HepG2 (cell line): ENCODE results near the gene IRGQ. TPM values are rescaled to one million over a fixed set of nuclear protein-coding genes. Genes with fewer than 3 reads are reported as not detected.

Experiments
- AGO2 ChIP-seq: fragments of 200-400 bp; formaldehyde crosslinking; optimal IDR thresholded peaks from 2 replicates; pipeline ENCODE3; 2017; ENCODE audit warnings: mild to moderate bottlenecking, low read depth, low read length, moderate library complexity
- CREM ChIP-seq, 2 experiments: sonication (generic) in 1 of 2; formaldehyde crosslinking in 1 of 2; IDR thresholded peaks; 2 replicates each; pipeline versions ENCODE4 v1.4.0 to v1.6.1; 2016 to 2020; ENCODE audit warnings: antibody characterized with exemption in 1 of 2, mild to moderate bottlenecking in 1 of 2, missing genetic modification reagents in 1 of 2
- EED ChIP-seq: sonication (generic); formaldehyde crosslinking; IDR thresholded peaks from 2 replicates; pipeline ENCODE4 v1.5.0; 2020; ENCODE audit warnings: mild to moderate bottlenecking, missing genetic modification reagents
- HNF4G ChIP-seq, 2 experiments: sonication (generic) in 1 of 2; formaldehyde crosslinking in 1 of 2; IDR thresholded peaks; 2 replicates each; pipeline versions ENCODE4 v1.4.0 to v1.6.1; 2011 to 2020; ENCODE audit warnings: borderline replicate concordance in 2 of 2, low read depth in 2 of 2, mild to moderate bottlenecking in 2 of 2, low read length in 1 of 2, missing genetic modification reagents in 1 of 2, moderate library complexity in 1 of 2
- HNRNPK ChIP-seq: fragments of 200-400 bp; formaldehyde crosslinking; IDR thresholded peaks from 2 replicates; pipeline ENCODE4 v1.6.1; 2018; ENCODE audit warnings: low read length, low read depth, moderate library complexity, mild to moderate bottlenecking; ENCODE audit not compliant: poor library complexity, severe bottlenecking
- HNRNPL ChIP-seq: fragments of 200-400 bp; formaldehyde crosslinking; IDR thresholded peaks from 2 replicates; pipeline ENCODE4 v1.6.1; 2017; ENCODE audit warnings: mild to moderate bottlenecking, low read depth, low read length
- HNRNPLL ChIP-seq: fragments of 200-400 bp; formaldehyde crosslinking; IDR thresholded peaks from 2 replicates; pipeline ENCODE4 v1.6.1; 2017; ENCODE audit warnings: mild to moderate bottlenecking, low read depth, low read length; ENCODE audit not compliant: poor library complexity, severe bottlenecking
- MAZ ChIP-seq, 2 experiments: sonication (generic) in 1 of 2; formaldehyde crosslinking in 1 of 2; IDR thresholded peaks; 2 replicates each; pipeline versions ENCODE4 v1.5.0 to v1.6.1; 2012 to 2020; ENCODE audit warnings: low read depth in 2 of 2, mild to moderate bottlenecking in 2 of 2, borderline replicate concordance in 1 of 2, improper control_type of control experiment in 1 of 2, low read length in 1 of 2, missing genetic modification reagents in 1 of 2, moderate library complexity in 1 of 2
- PRPF4 ChIP-seq: fragments of 200-400 bp; formaldehyde crosslinking; IDR thresholded peaks from 2 replicates; pipeline ENCODE4 v1.6.1; 2016; ENCODE audit warnings: low read length, low read depth; ENCODE audit not compliant: poor library complexity, severe bottlenecking
- SMC3 ChIP-seq: IDR thresholded peaks from 2 replicates; pipeline ENCODE4 v1.6.1; 2011; ENCODE audit warnings: low read length, improper control_type of control experiment
- ZFP1 ChIP-seq: IDR thresholded peaks from 2 replicates; pipeline ENCODE4 v1.6.1; 2016
- ZNF235 ChIP-seq: sonication (generic); formaldehyde crosslinking; IDR thresholded peaks from 2 replicates; pipeline ENCODE4 v1.8.1; 2023; ENCODE audit warnings: mild to moderate bottlenecking, missing genetic modification reagents, borderline replicate concordance
- ZNF263 ChIP-seq: sonication (generic); formaldehyde crosslinking; IDR thresholded peaks from 2 replicates; pipeline ENCODE4 v1.4.0; 2020; ENCODE audit warnings: missing genetic modification reagents
- ZZZ3 ChIP-seq: sonication (generic); formaldehyde crosslinking; IDR thresholded peaks from 2 replicates; pipeline ENCODE4 v1.4.0; 2020; ENCODE audit warnings: missing genetic modification reagents, mild to moderate bottlenecking, borderline replicate concordance
- polyA plus RNA-seq, 8 experiments: library from polyadenylated mRNA; depleted of rRNA in 3 of 8; stranded (reverse) in 7 of 8; unstranded in 1 of 8; fragments of >200 nt; fragmentation: Illumina TruSeq in 4 of 8; extraction: Trizol in 4 of 8; gene quantifications; 2 replicates each; pipeline versions ENCODE4 v1.2.1 to v1.2.3, GENCODE V29; 2011 to 2016; ENCODE audit warnings: low read depth in 4 of 8, missing spikeins in 1 of 8, mixed read lengths in 1 of 8; ENCODE audit not compliant: insufficient read depth in 1 of 8
- total RNA-seq, 5 experiments: library from RNA; depleted of rRNA; stranded (reverse); fragments of >200 nt; fragmentation: Illumina TruSeq; extraction: Trizol; gene quantifications; 2 replicates each; pipeline ENCODE4 v1.2.3, GENCODE V29; 2016; ENCODE audit warnings: low read depth in 1 of 5
- TF ChIP-seq, protein P1 (sequence below): sonication (generic); formaldehyde crosslinking; IDR thresholded peaks from 2 replicates; pipeline ENCODE4 v1.4.0; 2020; ENCODE audit warnings: missing genetic modification reagents
- TF ChIP-seq, protein P2 (sequence below): sonication (generic); formaldehyde crosslinking; IDR thresholded peaks from 2 replicates; pipeline ENCODE4 v1.8.1; 2023; ENCODE audit warnings: mild to moderate bottlenecking, inconsistent platforms, moderate library complexity, missing genetic modification reagents, borderline replicate concordance
- TF ChIP-seq, protein P3 (sequence below): sonication (generic); formaldehyde crosslinking; IDR thresholded peaks from 2 replicates; pipeline ENCODE4 v1.9.0; 2021; ENCODE audit warnings: mild to moderate bottlenecking, missing genetic modification reagents

Gene IRGQ
- total and polyA plus RNA-seq, 2 of the 13 experiments (the other 11 are each of a cell fraction or from before 2014, with no cell fraction given), result 11.6 to 12.4 TPM

GRCh38 chr19:43534816-43535761, 60.8 kb downstream of the IRGQ start (continued):
- TF ChIP-seq HNRNPK, result peak; percentile 17
- TF ChIP-seq, protein P1, sequence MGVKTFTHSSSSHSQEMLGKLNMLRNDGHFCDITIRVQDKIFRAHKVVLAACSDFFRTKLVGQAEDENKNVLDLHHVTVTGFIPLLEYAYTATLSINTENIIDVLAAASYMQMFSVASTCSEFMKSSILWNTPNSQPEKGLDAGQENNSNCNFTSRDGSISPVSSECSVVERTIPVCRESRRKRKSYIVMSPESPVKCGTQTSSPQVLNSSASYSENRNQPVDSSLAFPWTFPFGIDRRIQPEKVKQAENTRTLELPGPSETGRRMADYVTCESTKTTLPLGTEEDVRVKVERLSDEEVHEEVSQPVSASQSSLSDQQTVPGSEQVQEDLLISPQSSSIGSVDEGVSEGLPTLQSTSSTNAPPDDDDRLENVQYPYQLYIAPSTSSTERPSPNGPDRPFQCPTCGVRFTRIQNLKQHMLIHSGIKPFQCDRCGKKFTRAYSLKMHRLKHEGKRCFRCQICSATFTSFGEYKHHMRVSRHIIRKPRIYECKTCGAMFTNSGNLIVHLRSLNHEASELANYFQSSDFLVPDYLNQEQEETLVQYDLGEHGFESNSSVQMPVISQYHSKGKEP (CRISPR knock-in tag), result no peak
- TF ChIP-seq EED (CRISPR knock-in tag), result no peak
- no peak for TF ChIP-seq MAZ (IDR thresholded peaks at IDR 0.05; ENCODE audit: borderline replicate concordance, low read depth, low read length)
- TF ChIP-seq MAZ (CRISPR knock-in tag; IDR thresholded peaks at IDR 0.05; ENCODE audit: low read depth), result no peak
- TF ChIP-seq ZZZ3, result no peak
- no peak for TF ChIP-seq PRPF4
- no peak for TF ChIP-seq HNF4G (IDR thresholded peaks at IDR 0.05; ENCODE audit: borderline replicate concordance, low read depth, low read length)
- no peak for TF ChIP-seq HNF4G (CRISPR knock-in tag; IDR thresholded peaks at IDR 0.05; ENCODE audit: borderline replicate concordance, low read depth)
- TF ChIP-seq HNRNPL, result 0 out of 2 replicates have a peak, but pooled peaks have one; percentile 52
- peak; percentile 18 for TF ChIP-seq HNRNPLL
- TF ChIP-seq ZFP1, result no peak
- no peak for TF ChIP-seq ZNF235 (CRISPR knock-in tag)
- TF ChIP-seq, protein P2, sequence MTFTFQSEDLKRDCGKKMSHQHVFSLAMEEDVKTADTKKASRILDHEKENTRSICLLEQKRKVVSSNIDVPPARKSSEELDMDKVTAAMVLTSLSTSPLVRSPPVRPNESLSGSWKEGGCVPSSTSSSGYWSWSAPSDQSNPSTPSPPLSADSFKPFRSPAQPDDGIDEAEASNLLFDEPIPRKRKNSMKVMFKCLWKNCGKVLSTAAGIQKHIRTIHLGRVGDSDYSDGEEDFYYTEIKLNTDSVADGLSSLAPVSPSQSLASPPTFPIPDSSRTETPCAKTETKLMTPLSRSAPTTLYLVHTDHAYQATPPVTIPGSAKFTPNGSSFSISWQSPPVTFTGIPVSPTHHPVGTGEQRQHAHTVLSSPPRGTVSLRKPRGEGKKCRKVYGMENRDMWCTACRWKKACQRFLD (CRISPR knock-in tag), result no peak
- 0 out of 2 replicates have a peak, but pooled peaks have one; percentile 14 for TF ChIP-seq SMC3
- TF ChIP-seq, protein P3, sequence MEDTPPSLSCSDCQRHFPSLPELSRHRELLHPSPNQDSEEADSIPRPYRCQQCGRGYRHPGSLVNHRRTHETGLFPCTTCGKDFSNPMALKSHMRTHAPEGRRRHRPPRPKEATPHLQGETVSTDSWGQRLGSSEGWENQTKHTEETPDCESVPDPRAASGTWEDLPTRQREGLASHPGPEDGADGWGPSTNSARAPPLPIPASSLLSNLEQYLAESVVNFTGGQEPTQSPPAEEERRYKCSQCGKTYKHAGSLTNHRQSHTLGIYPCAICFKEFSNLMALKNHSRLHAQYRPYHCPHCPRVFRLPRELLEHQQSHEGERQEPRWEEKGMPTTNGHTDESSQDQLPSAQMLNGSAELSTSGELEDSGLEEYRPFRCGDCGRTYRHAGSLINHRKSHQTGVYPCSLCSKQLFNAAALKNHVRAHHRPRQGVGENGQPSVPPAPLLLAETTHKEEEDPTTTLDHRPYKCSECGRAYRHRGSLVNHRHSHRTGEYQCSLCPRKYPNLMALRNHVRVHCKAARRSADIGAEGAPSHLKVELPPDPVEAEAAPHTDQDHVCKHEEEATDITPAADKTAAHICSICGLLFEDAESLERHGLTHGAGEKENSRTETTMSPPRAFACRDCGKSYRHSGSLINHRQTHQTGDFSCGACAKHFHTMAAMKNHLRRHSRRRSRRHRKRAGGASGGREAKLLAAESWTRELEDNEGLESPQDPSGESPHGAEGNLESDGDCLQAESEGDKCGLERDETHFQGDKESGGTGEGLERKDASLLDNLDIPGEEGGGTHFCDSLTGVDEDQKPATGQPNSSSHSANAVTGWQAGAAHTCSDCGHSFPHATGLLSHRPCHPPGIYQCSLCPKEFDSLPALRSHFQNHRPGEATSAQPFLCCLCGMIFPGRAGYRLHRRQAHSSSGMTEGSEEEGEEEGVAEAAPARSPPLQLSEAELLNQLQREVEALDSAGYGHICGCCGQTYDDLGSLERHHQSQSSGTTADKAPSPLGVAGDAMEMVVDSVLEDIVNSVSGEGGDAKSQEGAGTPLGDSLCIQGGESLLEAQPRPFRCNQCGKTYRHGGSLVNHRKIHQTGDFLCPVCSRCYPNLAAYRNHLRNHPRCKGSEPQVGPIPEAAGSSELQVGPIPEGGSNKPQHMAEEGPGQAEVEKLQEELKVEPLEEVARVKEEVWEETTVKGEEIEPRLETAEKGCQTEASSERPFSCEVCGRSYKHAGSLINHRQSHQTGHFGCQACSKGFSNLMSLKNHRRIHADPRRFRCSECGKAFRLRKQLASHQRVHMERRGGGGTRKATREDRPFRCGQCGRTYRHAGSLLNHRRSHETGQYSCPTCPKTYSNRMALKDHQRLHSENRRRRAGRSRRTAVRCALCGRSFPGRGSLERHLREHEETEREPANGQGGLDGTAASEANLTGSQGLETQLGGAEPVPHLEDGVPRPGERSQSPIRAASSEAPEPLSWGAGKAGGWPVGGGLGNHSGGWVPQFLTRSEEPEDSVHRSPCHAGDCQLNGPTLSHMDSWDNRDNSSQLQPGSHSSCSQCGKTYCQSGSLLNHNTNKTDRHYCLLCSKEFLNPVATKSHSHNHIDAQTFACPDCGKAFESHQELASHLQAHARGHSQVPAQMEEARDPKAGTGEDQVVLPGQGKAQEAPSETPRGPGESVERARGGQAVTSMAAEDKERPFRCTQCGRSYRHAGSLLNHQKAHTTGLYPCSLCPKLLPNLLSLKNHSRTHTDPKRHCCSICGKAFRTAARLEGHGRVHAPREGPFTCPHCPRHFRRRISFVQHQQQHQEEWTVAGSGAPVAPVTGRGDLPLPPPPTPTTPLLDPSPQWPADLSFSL (CRISPR knock-in tag), result no peak
- TF ChIP-seq ZNF263 (CRISPR knock-in tag), result no peak
- no peak for TF ChIP-seq CREM (IDR thresholded peaks at IDR 0.05)
- TF ChIP-seq CREM (CRISPR knock-in tag; IDR thresholded peaks at IDR 0.05), result no peak
- TF ChIP-seq AGO2, result peak; percentile 48
